NCI-H128 (cell line): Measurements from ENCODE around the gene DAND5.

ENCODE experiments used
- DNase-seq: peaks from one replicate; lab custom pipeline; 2025; ENCODE audit not compliant: unreplicated experiment; lab: John Stamatoyannopoulos, UW

The DAND5 gene

GRCh38 chr19:12969292-12969988 is at the start of gene DAND5:
Gene DAND5, plus strand, starts transcription at chr19:12969576. Its CDS starts 85 bp downstream, at chr19:12969661.
- DNase-seq: no peak

GRCh38 chr19:12921047-12921446 is 48.3 kb upstream of the DAND5 start:
- no peak for DNase-seq

GRCh38 chr19:12922959-12923358 is 46.4 kb upstream of the DAND5 start:
- no peak for DNase-seq

GRCh38 chr19:12924621-12925310 is 44.6 kb upstream of the DAND5 start:
- DNase-seq: no peak

GRCh38 chr19:12930002-12930645 is 39.3 kb upstream of the DAND5 start:
- no peak for DNase-seq

- DNase-seq: no peak
These were observed 36.7 kb upstream of the DAND5 start for GRCh38 chr19:12932392-12933286.

GRCh38 chr19:12933287-12934072 is 35.9 kb upstream of the DAND5 start, which contains the start of gene FARSA:
Gene FARSA, minus strand, starts transcription at chr19:12933711. Its CDS starts 15 bp downstream, at chr19:12933696.
- DNase-seq: peak; percentile 77

GRCh38 chr19:12935071-12935470 is 34.3 kb upstream of the DAND5 start:
- DNase-seq: no peak

- DNase-seq: no peak
These were observed 32.8 kb upstream of the DAND5 start for GRCh38 chr19:12936582-12936981.

GRCh38 chr19:12937093-12937926 is 32.1 kb upstream of the DAND5 start:
- peak; percentile 27 for DNase-seq

GRCh38 chr19:12937927-12938778 is 31.2 kb upstream of the DAND5 start, which contains the start of gene CALR:
Gene CALR, plus strand, starts transcription at chr19:12938609. Its CDS starts 71 bp downstream, at chr19:12938680.
- DNase-seq: peak; percentile 98

- no peak for DNase-seq
These were observed 30.4 kb upstream of the DAND5 start for GRCh38 chr19:12938779-12939601.

- no peak for DNase-seq
These were observed 29.4 kb upstream of the DAND5 start for GRCh38 chr19:12939975-12940423.

- no peak for DNase-seq
These were observed 28.5 kb upstream of the DAND5 start for GRCh38 chr19:12940897-12941296.

GRCh38 chr19:12943437-12944044 is 25.8 kb upstream of the DAND5 start:
- DNase-seq: no peak

GRCh38 chr19:12944104-12944674 is 25.2 kb upstream of the DAND5 start:
- no peak for DNase-seq
